GM19239 (cell line): ENCODE measurements around the gene CDH13.
A peak's percentile ranks its signal among the peaks of the same experiment; 100 is the strongest.

Experiments
- DNase-seq: peaks from one replicate; pipeline ENCODE4 v3.0.0; 2011; ENCODE audit warnings: low spot score; ENCODE audit not compliant: insufficient read length
- FAIRE-seq: peaks from 2 replicates; lab custom pipeline; 2011; peaks lifted over from hg19 to GRCh38; lab: Jason Lieb, UNC

The CDH13 gene

GRCh38 chr16:83348991-83349390 is 722.2 kb downstream of the CDH13 start:
- FAIRE-seq = no peak
- DNase-seq = no peak

DNA sequence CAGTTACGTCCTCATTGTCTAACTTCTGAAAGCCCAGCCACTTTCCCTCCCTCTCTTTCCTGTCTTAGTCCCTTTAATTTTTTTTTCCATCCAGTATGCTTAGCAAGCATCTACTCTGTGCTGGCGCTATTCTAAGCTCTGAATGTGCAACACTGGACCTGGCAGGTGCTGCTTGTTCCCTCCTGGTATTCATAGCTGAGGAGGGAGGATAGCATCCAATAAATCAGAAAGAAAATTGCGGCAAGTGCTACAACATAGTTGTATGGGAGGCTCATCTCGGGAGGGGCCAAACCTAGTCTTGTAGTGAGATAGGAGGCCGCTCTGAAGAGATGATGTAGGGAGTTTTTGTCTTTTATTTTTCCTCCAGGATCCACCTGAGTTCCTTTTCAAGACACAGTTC is 723.7 kb downstream of the CDH13 start:
- DNase-seq (no peak), FAIRE-seq (no peak)

DNA sequence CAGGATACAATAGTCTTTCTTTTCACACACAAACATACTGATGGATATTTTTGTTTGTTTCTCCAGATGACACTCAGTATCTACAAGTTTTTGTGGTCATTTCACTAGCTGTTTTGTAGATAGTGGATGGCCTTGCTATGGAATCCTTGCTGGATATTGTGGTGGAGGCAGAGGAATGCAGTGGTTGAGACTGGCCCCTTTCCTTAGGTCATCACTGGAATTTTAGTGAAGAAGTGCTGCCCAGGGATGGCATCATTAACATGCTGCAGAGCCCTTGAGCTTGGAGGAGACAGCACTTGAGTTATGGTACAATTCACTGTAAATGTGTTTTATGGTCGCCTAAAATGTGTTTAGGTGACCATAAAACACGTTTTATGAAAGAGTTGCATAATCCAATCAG is 725.1 kb downstream of the CDH13 start:
- FAIRE-seq (no peak), DNase-seq (no peak)

DNA sequence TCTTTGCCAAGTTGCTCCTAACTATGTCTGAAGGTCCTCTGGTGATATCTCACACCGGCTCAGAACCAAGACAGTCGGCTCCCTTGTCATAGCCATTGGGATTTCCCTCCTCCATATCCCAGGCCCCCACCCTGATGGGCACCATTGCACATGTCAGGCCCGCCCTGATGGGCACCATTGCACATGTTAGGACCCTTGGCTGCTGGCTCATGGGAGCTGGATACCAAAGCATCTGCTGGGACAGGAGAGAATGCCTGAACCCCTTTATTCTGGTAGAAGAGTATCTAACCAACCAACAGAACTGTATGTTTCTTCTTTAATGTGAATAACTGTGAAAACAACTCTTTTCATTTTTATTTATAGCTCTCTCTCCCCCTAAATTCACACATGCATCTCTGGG is 726.5 kb downstream of the CDH13 start:
- DNase-seq (no peak), FAIRE-seq (no peak)

- FAIRE-seq = no peak
- DNase-seq = no peak
These were observed 727.2 kb downstream of the CDH13 start for GRCh38 chr16:83354015-83354414.

DNA sequence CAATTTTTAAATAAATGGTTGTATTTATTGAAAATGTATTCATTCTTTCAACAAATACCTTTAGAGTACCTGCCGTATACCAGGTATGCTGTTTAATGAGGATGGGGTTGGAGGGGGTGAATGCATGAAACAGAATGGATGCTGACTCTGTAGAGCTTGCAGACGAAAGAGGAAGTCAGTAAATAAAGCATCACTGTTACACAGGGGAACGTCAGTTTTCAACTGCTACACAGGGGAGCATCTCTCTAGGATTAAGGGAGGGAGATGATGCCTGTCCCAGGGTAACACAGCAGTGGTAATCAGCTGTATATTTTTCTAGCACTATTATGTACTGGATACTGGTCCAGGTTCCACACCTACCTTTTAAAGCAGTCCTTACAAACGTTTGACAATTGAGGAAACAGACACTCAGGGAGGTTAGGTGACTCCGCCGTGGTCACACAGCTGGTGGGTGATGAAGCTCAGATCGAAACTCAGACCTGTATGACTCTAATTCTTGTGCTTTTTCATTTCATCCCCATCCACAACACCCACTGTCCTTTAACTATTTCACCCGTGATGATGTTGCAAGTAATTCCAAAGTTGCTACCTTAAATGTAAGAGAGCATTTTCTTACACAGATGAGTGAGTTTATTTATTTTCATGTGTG is 728.9 kb downstream of the CDH13 start:
- DNase-seq (no peak), FAIRE-seq (no peak)

GRCh38 chr16:83356266-83356665 is 729.5 kb downstream of the CDH13 start:
- FAIRE-seq (peak; percentile 14), DNase-seq (peak; percentile 24)

GRCh38 chr16:83356986-83357385 is 730.2 kb downstream of the CDH13 start:
- DNase-seq = no peak
- FAIRE-seq = no peak

DNA sequence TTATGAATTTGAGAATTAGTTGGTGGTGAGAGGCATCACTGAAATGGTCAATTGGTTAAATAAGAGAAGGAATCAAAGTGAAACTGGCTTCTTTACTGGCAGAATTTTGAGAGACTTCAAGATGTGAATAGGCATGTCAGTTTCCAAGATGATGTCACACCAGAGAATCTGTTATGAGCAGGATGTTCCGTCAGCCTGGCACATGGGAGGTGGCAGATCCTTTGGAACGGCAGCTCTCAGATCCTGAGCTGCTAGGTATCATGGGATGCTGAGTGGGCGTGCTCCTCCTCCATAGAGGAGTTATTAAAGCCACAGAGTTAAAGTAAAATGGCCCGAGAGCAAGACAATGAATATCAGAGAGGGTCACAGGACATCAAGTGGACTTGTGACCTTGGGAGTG is 736.8 kb downstream of the CDH13 start:
- FAIRE-seq (no peak), DNase-seq (no peak)

- FAIRE-seq = no peak
These were observed 738.4 kb downstream of the CDH13 start for GRCh38 chr16:83365166-83365565.

DNA sequence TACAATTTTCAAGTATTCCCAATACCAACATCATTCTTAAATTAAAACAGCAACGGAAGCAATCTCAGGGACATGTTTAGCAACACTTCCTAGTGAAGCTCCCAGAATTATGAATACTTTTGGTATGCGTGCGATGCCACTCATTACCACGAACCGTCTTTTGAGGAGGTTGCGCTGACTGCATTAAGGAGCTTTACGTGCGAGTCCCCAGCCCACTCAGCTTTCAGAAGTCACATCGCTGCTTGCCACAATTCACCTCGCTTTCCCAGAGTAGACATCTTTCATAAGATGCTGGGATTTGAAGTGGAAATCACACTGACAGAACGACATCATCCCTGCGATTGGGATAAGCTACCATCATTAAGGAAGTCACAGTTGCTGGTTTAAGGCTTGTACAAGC is 739.5 kb downstream of the CDH13 start:
- FAIRE-seq = no peak
- no peak for DNase-seq

More at GRCh38 chr16:83365166-83365565, 738.4 kb downstream of the CDH13 start:
- no peak for DNase-seq

DNA sequence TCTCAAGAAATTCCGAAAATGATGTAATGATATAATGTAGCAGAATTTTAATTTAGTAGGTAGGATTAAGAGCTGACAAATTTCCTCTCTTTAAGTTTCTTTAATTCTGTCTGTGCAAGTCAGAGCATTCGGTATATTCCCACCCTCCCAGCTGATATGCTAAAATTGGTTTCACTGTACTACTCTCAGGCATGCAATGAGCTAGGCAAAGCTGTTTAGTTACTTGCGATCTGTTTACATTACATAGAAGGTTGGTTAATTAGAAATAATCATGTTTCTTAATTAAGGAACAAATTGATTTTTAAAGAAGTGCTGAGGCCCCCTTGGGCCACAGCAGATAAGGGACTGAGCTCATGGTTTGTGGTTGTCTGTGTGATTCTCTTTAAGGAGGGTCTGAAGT is 748.2 kb downstream of the CDH13 start:
- DNase-seq (no peak), FAIRE-seq (no peak)

- FAIRE-seq (no peak), DNase-seq (no peak)
These were observed 763.0 kb downstream of the CDH13 start for GRCh38 chr16:83389751-83390150.

GRCh38 chr16:83390759-83391158 is 764.0 kb downstream of the CDH13 start:
- no peak for DNase-seq
- no peak for FAIRE-seq

DNA sequence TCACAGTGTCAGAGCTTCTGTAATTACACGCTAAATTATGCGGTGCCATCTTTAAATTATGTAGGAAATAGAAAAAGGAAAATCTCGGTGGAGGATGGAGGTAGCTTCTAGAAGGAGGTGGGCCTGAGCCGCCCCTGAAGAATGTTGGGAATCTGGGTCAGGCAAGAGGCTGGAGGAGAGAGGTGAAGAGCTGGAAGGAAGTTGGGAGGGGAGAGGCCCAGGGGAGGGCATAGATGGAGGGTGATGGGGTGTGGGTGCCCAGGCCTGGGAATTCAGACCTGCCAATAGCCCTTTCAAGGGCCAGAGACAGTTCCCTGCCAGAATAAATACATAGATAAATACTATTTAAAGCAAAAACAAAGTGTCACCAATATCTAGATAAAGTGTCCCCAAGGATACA is 766.0 kb downstream of the CDH13 start:
- FAIRE-seq (no peak), DNase-seq (no peak)

DNA sequence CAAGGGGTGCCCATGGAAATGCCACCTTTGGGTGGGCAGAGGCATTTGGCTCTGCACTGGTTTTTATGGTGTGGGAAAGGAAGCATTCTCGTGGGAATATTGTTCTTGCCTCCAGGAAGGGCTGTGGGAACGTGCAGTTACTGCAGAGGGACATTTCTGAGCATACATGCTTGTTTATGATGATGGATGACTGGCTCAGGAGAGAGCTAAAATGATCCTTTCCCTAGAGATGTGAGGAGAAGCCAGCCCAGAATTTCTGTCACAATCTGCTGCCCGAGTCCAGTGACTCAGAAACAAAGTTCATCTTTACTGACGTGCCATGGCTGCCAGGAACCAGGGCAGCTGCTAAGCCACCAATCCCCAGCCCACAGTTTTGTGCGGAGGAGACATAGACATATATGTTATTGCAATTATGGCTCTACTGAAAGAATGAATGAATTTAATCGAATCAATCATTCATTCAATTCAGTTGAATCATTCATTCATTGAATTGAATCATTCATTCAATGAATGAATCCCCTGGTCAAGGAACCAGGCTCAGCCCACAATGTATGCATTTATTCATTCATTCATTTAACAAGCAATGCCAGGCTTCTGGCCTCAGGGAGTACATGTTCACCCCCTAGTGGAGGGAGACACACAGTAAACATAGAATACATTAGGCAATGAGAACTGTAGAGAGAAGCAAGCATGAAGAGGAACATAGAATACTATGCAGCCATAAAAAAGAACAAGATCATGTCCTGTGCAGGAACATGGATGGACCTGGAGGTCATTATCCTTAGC is 766.6 kb downstream of the CDH13 start:
- FAIRE-seq = no peak

GRCh38 chr16:83397601-83398291 is 771.0 kb downstream of the CDH13 start:
- DNase-seq (no peak), FAIRE-seq (no peak)

More for the DNA sequence above, 766.6 kb downstream of the CDH13 start:
- no peak for DNase-seq

DNA sequence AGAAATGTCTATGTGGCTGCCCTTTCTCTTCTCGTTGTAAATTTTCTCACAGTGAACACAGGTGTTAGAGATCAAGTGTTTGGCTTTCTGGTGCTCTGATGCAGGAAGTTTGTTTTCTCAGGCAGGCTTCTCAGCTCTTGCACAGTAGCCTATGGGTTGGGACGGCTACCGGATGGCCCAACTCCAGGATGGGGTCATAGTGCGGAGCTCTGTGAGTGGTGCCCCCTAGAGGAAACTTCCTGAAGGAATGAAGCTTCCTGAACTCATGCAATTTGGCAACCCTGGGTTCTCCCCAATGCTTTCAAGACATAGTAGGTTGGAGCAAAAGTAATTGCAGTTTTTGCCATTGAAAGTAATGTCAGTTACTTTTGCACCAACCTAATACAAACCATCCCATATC is 773.5 kb downstream of the CDH13 start:
- DNase-seq = no peak
- FAIRE-seq = no peak

- DNase-seq = no peak
- no peak for FAIRE-seq
These were observed 775.5 kb downstream of the CDH13 start for GRCh38 chr16:83402160-83402814.

DNA sequence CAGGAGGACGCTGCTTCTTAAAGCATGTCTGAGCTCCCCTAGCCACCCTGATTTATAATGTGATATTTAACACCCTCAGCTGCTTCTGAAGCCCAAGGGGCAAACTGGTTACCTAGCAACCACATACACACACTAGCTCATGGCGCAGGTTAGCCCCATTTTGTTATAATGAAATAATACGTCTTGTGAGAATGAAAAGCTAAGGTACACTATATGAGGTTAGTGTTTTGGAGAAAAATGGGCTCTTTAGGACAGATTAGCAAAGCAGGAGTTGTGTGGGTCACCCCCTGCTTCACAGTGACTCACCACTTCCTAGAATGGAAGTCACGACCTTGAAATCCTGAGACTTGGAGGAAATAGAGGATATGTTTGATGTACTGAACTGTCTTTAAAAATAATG is 776.2 kb downstream of the CDH13 start:
- no peak for FAIRE-seq

DNA sequence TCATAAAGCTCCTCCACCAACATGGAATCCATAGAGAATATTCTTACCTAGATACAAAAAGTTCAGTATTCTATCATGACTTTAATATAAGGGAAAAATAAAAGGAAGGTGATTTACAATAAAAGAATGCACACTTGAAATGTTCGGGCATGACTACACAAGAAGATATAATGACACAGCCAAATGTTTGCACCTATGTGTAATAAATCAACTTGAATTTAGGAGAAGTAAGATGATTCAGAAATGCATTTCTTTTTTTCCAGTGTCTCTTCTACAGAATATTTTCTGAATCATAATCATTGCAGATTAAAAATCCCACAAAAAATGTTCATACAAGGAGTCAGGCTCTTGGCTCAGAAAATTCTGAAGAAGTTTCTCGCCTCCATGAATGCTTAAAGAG is 777.0 kb downstream of the CDH13 start:
- DNase-seq = no peak
- no peak for FAIRE-seq

More for the DNA sequence above, 776.2 kb downstream of the CDH13 start:
- DNase-seq = no peak
